ENCODE measurements around the gene CNN2.

CNN2 gene

DNA sequence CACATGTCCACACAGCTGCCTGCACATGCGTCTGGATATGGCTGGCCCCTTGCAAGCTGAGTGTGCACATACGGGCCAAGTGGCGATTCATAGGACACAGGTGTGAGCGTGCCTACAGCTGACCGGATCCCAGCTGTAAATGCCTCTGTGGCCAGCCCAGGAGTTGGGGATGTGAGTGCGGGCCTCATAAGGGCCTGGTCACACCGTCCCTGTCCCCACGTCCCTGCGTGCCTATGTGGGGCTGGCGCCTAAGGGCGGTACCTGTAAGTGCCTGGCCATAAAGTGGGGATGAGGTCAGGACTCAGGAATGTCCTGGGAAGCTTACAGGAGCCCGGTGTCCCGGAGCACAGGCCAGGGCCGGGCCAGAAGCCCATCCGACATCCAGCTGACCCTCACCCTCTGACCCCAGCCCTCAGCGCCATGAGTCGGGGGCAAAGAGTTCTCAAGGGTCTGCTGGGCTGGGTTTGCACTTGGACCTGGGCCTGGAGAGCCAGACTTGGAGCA lies 39.2 kb downstream of the CNN2 start:
- no peak for DNase-seq (ENCODE audit: low read depth in 2 of 2)

DNA sequence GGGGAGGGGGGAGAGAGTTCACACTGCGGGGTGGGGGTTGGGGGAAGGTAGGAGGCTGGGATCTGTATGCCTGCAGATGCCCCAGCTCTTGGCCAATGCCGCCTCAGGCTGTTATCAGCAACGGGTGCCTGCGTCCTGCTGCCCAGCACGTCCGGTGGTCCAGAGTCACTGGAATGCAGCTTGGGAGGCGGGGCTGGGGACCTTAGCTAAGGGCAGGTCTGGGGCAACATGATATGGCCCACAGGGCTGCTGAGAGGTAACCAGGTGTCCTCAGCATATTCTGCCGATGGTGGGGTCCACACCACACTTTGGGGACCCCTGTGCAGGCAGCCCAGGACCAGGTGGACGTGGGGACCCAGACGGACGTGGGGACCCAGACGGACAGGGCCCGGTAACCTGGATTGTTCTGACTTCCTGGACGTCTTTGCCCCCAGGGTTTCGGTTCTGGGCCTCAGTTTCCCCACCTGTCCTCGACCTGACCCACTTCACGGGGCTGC lies 39.9 kb downstream of the CNN2 start:
- DNase-seq (ENCODE audit: low read depth in 2 of 2), result no peak

DNA sequence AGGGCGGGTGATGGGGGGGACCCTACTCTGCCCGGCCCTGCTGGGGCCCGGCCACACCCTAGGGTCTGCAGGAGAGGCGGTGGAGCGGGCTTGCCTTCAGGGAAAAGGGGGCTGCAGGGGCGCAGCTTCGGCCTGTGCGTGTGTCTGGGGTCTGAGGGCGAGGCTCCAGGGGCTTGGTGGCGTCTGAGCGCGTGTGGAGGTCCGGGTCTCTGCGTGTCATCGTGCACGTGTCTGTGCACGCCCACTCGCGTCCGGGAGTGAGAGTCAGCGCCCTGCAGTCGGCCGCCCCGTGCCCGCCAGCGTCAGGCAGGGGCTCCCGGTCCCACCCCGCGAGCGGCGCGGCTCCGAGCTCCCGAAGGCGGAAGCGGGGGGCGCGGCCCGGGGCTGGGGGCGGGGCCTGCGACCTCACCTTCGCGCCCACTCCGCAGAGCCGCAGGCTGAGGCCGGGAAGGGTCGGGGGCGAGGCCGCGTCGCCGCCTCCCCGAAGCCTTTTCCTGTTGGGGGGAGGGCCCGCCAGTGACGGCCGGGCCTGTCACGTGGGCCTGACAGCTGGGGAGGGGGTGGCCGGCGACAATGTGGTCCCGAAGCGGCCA lies 40.4 kb downstream of the CNN2 start, which contains the start of gene ARHGAP45:
Gene ARHGAP45, plus strand, starts transcription at position 420 of the 593 bp plus-strand sequence. CDS start 239 bp downstream, outside the sequence.
- peak; percentile 73 to 82 for DNase-seq (ENCODE audit: low read depth in 2 of 2)

DNA sequence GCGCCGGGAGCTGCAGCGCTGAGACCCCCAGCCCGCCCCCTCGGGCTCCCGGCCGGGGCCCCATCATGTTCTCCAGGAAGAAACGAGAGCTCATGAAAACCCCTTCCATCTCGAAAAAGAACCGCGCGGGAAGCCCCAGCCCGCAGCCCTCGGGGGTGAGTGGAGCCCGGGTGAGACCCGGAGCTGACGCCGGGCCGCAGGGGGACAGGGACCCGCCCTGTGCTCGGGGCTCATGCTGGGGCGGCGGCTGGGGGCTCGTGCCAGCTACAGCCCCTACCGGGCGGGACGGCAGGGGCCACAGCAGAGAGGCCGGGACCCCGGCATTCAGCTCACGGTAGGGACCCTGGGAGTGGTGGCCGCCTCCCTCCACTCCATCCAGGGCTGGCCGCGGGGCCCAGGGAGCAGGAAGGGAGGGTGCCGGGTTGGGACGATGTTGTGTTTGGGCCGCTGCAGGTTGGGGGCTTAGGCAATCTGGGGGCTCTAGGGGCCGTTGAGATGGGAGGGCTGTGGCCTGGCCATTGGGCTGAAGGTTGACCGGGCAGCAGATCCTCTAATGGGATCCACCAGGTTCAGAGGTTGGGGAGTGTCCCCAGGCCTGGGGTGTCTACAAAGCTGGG lies 41.0 kb downstream of the CNN2 start:
- DNase-seq (ENCODE audit: low read depth in 2 of 2), result peak in 1 of 2 donors; percentile 57

DNA sequence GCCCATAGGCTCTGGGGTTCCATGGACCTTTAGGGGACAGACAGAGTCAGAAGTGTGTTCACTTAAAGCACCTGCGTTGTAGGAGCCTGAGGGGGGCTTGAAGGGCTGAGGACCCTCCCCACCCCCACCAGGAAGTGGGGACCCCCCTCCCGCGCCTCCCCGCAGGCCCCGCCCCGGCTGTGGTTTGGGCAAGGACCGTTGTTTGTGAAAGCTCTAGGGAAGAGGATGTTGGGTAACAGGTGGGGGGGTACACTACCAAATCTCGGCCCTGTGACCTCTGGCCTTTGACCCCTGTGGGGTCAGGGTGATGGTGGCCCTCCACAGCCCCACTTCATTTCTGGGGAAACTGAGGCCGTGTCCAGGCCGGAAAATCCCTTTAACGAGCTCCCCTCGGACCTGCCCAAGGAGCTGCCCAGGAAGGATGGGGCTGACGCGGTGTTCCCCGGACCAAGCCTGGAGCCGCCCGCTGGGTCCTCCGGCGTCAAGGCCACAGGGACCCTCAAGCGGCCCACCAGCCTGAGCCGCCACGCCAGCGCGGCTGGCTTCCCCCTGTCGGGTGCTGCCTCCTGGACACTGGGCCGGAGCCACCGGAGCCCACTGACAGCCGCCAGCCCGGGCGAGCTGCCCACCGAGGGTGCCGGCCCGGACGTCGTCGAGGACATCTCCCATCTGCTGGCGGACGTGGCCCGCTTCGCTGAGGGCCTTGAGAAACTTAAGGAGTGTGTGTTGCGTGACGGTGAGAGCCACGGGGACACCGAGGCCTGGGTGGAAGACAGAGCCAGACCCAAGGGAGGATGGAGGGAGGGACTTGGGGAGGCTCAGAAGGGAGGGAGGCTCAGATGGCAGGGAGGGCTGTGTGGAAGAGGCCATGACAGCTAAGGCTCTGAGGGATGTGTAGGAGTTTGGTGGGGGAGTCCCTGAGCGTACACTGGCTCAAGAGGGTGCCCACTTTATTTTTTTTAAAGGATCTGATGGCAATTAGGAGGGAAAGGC lies 41.9 kb downstream of the CNN2 start:
- no peak for DNase-seq (ENCODE audit: low read depth in 2 of 2)

DNA sequence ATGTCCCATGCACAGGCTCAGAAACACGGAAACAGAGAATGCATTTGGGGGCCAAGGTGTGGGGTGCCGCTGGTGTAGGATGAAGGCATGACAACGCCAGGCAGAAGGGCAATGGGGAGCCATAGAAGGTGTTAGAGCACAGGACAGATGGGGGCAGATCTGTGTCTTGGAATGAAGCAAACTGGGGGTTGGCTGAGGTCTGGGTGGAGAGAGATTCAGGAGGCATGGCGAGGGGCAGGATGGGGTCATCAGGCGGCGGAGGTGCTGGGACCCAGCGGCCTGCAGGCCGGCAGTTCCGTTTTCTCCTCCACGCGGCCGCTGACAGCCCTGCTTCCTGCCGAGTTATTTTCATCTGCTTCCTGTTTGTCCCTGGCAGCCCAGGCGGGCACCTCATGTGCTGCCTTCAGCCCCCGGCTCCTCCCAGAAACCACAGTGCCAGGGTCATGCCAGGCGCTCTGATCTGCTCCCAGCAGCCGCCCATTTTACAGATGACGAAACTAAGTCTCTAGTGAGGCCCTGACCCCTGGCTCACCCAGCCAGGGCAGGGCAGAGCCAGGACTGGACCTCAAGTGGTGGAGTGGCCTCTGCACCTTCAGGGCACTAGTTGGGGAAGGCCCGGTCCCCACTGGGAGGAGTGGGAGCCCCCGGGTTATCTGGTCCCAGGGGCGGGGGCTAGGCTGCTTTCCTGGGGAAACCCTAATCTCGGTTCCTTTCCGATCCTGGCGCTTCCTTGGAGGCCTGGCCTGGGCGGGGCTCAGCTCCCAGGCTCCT lies 42.8 kb downstream of the CNN2 start:
- no peak for DNase-seq (ENCODE audit: low read depth in 2 of 2)

DNA sequence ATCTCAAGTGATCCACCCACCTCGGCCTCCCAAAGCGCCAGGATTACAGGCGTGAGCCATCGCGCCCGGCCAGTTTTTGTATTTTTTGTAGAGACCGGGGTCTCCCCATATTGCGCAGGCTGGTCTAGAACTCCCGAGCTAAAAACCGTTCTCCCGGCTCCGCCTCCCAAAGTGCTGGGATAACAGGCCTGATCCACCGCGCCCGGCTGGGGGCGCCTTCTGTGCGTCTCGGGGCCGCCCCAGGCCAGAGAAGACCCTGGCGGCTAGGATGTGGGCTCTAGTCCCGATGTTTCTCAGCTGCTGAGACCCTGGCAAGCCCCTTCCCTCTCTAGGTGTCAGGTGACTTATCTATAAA lies 44.1 kb downstream of the CNN2 start:
- no peak for DNase-seq (ENCODE audit: low read depth in 2 of 2)

DNA sequence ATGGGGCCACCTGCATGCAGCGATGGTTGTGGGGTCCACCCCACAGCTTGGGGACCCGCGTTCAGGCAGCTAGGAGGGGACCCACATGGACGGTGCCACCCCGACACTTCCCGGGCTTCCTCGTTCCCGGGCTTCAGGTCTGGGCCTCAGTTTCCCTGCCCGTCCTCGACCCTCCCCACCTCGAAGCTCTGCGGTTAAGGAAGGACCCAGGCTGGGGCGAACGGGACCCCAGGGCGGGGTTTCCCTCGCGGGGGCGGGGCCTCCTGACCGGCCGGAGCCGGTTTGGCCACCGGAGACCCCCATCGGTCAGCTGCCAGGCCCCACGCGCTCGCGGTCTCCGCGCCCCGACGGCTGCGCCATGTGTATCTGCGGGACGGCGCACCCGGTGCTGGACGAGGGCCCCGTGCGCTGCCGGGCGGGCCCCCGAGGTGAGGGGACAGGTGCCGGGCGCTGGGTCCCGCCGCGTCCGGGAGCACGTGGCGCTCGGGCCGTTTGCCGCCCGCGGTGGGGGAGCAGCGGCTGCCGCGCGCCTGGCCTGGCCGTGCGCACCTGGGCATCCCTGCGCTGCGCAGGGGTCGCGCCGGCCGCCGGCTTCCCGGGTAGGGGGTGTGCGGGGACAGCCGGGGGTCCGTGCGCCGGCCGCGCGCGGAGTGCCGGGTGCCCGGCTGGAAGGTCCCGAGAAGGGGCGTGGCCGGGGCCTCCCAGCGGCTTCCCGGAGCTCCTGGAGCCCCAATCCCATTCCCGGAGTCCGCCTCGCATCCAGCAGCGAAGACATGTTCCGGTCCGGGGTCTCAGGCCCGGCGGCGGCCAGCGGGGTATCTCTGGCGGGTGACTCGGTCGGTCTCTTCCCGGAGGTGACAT lies 44.8 kb downstream of the CNN2 start:
- no peak for DNase-seq (ENCODE audit: low read depth in 2 of 2)

DNA sequence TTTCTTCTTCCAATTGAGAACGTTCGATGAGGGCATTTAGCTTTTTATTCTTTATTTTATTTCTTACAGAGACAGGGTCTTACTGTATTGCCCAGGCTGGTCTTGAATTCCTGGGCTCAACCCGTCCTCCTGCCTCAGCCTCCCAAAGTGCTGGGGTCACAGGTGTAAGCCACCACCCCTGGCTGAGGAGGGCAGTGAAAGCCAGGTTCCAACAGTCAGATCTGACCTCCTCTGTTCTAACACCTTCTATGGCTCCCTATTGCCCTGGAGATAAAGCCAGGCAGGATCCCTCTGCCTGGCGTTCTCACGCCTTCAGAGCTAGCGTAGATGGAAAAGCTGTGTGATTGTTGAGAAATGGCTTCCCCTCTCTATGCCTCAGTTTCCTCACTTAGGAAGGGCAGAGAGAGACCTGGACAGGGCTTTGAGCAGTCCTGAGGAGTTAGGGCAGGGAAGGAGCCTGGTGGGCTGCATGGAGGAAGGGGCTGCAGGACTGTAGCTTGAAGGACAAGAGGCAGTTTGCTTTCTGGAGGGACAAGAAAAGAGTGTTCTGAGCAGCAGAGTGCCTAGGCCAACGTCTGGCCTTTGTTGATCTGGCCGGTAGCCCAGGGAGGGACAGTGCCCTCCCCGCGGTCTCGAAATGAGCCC lies 46.1 kb downstream of the CNN2 start:
- no peak for DNase-seq (ENCODE audit: low read depth in 2 of 2)

DNA sequence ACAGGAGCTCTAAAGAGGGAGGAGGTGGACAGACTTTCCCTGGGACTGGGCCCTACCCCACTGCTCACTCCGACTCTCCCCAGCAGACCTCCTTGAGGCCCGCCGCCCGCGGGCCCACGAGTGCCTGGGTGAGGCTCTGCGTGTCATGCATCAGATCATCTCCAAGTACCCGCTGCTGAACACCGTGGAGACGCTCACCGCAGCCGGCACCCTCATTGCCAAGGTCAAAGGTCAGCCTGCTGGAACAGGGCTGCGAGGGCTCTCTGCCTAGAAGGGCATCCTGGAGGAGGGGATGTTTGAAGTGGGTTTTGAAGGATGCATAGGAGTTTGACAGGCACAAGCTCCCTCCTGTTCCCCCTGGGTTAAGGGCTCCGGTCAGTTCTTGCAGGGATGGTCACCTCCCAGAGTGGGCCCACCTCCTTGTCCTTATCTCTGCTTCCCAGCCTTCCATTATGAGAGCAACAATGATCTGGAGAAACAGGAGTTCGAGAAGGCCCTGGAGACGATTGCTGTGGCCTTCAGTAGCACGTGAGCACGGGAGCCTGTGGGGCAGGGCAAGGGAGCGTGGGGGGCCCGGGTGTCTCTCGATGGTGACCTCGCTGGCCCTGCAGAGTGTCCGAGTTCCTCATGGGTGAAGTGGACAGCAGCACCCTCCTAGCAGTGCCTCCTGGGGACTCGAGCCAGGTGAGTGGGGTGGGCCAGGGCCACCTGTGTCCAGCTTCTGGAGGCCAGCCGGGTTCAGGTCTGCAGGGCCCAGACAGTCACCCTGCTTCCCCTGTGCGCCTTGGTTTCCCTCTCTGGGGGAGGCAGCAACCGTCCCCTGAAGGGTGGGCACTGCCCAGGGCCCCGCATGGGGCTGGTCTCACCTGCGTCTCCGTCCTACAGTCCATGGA lies 46.9 kb downstream of the CNN2 start:
- DNase-seq (ENCODE audit: low read depth in 2 of 2), result no peak

DNA sequence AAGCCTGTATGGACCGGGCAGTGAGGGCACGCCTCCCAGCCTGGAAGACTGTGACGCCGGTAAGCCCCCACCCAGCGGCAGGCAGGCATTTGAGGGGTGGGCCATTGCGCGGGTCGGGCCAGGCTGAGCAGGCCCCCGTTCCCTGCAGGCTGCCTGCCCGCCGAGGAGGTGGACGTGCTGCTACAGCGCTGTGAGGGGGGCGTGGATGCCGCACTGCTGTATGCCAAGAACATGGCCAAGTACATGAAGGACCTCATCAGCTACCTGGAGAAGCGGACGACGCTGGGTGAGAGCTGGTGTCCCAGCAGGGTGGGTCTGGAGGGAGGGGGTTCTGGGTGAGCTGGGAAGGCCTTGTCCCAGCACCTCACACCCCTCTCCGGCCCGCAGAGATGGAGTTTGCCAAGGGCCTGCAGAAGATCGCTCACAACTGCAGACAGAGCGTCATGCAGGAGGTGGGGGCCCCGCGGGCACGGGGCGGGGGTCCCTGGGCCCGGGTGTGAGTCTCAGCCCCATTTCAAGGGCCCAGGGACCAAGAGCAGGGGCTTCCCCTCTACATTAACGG lies 47.6 kb downstream of the CNN2 start:
- DNase-seq (ENCODE audit: low read depth in 2 of 2), result no peak

DNA sequence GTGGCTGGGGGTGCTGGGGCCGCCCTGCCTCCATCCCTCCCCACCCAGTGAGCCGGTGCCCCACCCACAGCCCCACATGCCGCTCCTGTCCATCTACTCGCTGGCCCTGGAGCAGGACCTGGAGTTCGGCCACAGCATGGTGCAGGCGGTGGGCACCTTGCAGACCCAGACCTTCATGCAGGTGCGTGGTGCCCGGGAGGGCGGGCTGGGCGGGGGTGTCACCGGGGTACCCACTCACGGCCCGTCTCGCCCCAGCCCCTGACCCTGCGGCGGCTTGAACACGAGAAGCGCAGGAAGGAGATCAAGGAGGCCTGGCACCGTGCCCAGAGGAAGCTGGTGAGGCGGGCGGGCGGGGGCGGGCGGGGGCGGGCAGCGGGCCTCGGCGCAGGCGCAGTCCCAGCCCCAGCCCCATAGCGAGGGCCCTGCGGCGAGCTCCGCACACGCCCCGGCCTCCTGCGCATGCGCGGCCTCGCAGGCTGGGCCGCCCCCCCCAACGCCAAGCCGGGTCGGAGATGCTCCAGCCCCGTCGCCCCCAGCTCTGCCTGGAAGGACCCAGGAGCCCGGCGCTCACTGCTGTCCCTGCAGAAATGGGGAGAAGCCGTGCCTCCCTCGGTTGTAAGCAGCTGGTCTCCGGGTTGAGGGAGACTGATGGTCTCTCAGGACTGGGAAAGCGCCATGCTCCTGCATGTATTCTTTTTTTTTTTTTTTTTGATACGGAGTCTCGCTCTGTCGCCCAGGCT lies 48.3 kb downstream of the CNN2 start:
- DNase-seq (ENCODE audit: low read depth in 2 of 2), result peak; percentile 80 to 95

DNA sequence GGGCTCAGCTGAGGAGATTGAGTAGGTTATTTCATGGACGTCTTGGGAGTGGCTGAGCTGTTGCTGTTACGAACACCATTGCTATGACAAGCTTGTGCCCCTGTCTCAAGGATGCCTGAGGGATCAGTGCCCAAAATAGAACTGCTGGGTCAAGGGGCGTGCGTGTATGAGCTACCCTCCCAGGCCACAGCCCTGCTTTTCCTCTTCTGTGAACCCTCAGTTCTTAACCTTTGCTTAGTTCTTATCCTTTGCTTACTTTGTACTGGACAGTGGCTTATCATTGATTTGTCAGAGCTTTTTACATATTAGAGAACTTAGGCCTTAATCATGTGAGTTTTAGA lies 49.6 kb downstream of the CNN2 start:
- no peak for DNase-seq (ENCODE audit: low read depth in 2 of 2)

DNA sequence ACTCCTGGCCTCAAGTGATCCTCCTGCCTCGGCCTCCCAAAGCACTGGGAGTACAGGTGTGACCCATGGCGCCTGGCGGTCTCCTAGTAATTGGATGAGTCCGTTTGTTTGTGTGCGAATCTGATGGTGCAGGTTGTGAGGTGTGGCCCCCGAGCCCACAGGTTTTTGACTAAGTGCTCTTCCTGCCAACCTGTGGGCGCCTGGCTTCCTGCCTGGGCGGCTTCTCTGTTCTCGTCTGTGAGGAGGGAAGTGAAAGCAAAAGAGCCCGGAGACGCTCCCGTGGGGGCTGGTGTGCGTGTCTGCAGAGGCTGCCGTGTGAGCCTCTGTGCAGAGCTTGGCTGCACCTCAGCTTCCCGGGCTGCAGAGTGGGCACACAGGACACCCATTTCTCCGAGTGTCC lies 50.5 kb downstream of the CNN2 start:
- peak; percentile 80 to 86 for DNase-seq (ENCODE audit: low read depth in 2 of 2)

DNA sequence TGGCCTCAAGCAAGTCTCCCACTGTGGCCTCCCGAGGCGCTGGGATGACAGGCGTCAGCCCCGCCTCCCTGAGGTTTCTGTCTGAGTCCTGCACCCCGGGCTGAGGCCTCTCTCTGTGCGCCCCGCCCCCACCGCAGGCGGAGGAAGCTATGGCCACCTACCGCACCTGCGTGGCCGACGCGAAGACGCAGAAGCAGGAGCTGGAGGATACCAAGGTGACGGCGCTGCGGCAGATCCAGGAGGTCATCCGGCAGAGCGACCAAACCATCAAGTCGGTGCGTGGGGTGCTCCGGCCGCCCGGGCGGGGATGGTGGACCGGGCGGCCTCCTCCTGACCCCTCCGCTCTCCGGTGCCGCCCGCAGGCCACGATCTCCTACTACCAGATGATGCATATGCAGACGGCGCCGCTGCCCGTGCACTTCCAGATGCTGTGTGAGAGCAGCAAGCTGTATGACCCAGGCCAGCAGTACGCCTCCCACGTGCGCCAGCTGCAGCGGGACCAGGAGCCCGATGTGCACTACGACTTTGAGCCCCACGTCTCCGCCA lies 53.2 kb downstream of the CNN2 start:
- DNase-seq (ENCODE audit: low read depth in 2 of 2), result peak in 1 of 2 donors; percentile 68

DNA sequence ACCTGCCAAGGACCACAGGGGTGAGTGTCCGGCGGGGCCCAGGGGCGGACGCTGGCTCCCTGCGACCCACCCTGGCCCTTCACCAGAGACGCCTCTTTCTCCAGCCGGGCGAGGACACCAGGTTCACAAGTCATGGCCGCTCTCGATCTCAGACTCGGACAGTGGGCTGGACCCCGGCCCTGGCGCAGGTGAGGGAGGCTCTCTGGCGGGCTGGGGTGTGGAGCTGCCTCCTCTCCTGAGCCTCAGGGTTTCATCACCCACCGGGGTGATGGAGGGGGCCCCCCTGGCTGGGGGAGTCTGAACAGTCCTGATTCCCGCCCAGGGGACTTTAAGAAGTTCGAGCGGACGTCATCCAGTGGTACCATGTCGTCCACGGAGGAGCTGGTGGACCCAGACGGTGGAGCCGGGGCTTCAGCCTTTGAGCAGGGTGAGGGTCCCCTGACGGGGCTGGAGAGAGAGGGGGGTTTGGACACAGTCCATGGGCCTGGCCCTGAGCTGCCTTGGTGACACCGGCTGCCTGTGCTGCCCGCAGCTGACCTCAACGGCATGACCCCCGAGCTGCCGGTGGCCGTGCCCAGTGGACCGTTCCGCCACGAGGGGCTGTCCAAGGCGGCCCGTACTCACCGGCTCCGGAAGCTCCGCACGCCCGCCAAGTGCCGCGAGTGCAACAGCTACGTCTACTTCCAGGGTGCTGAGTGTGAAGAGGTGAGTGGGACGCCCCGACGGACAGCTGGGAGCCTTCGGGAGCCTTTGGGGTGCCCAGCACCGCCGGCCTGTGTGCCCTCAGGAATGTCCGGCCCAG lies 54.2 kb downstream of the CNN2 start:
- DNase-seq (ENCODE audit: low read depth in 2 of 2), result no peak
